HG03060 (cell line): ENCODE measurements around the gene RTL10.

Experiments
- ATAC-seq: cut with Tn5 transposase; IDR thresholded peaks from one replicate; pipeline ENCODE4 v1.9.1; 2021; ENCODE audit warnings: low read depth, moderate number of reproducible peaks; ENCODE audit not compliant: unreplicated experiment

The RTL10 gene

DNA sequence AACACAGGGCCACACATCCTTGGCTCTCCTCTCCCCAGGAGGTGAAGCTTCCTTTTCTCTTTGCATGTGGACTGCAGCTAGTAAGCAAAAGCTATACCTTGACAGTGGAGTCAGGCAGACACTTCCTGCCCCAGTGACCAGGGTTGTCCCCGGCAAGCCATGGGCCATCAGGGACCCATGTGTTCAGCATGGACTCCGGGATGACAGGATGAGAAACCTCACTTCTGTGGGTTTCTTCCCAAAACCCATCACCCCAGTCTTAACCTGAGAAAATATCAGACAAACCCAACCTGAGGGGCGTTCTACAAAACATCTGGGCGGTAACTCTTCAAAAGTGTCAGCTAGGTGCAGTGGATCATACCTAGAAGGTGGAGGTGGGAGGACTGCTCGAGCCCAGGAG is 40.2 kb downstream of the RTL10 start:
- no peak for ATAC-seq

DNA sequence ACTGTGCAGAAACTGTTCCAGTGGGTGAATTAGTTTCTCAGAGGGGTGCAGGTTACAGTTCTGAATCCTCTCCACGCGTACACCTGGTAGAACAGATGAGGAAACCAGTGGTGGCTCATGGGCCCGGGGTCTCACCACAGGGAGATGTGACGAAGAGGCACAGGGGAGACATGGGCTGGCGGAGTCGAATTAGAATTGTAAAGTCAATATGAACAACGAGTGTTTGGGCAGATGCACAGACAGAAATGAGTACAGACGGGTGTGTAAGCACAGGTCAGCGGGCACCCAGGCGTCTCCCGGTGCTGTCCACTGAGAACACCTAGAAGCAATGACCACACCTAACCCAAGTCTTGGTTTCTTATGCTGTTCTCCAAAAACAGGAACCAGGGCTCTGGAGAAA is 41.8 kb downstream of the RTL10 start:
- ATAC-seq: no peak

DNA sequence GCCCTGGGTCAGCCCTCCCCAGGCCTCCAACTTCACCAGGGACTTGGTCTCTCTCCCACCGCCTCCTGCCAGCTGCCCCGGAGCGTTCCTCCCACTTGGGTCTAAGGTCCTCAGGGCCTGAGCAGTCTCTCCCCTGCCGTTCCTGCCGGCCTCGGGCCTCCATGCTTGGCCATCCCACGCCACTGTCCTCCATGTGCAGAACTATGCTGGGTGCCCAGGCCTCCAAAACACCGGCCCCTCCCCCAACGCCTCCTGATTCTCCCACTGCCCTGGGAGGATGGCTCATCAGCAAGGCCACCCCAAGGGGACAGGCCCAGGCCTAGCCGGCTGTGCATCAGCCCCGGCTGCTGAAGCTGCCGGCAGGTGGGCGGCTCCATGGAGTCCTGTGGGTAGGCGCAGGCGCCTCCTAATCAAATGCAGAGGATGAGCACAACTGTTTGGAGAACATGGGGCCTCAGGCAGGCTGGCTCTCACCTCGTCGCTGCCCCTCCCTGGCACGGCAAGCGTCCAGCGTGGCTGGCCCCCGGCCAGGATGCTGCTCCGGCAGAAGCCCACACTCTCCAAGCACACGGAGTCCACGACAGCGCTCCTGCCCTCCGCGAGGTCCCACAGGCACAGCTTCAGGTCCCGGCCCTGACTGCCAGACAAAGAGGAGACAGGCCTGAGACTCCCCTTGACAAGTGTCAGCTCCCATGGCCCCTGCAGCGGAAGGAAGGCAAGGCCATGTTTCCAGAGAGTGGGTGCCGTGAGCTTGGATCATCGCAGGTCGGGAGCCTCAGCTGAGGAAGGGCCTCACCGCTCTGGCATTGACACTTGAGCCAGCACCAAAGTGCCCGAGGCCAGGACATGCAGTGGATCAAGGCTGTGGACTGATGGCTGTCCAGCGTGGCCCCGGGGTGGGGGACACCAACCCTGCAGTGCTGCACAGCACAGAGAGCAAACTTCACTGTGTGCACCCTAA is 42.6 kb downstream of the RTL10 start:
- ATAC-seq: no peak

DNA sequence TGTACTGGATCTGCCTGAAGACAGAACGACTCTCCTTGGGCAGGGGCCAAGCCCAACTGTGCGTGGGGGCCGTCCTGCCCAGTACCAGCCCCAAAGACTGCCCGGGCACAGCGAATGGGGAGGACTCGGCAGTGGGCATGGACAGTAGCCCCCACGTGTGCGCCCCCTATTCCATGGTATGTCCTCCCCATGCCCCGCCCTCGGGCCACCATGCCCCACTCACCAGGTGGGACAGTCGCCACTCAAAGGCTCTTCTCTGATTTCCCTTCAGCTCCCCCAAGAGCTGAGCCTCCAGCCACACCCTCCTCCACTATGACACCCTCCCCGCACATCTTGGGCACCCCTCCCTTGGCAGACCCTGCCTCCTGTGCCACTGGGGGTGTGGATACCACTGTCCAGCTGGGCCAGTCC is 43.5 kb downstream of the RTL10 start:
- ATAC-seq: no peak

DNA sequence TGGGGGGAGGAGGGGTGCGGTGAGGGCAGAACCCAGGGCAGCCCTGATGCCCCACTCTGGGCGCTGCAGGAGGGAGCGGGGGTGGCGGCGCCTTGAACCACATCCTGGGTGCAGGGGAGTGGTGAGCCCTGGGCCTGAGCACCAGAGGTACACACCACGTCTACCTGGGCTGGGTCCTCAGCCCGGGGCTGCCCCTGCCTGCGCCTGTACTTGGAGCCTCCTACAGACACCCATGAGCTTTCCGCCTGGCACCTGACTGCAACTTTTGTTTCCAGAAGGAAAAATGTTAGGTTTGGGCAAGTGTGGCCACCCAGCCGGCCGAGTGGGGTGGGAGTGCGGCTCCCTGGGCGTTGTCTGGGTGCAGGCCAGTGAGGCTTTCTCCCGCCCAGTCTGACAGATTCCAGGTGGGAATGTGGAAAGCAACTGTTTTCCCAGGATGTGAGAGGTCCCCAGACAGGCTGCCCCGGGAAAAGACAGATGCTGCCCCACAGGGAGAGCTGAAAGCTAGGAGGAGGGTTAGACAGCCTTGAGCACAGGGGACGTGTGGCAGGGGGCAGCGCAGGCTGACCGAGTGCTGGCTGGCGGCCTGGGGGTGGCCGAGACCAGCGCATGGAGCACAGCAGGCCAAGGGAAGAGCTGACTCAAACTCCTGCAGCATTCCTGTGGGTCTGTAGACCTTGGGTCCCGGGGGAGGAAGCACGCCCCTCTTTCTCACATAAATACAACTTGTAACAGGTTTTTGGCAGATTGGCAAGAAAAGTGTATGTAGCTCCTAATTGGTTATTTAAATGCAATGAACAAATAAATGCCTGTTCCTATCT is 44.1 kb downstream of the RTL10 start:
- no peak for ATAC-seq

DNA sequence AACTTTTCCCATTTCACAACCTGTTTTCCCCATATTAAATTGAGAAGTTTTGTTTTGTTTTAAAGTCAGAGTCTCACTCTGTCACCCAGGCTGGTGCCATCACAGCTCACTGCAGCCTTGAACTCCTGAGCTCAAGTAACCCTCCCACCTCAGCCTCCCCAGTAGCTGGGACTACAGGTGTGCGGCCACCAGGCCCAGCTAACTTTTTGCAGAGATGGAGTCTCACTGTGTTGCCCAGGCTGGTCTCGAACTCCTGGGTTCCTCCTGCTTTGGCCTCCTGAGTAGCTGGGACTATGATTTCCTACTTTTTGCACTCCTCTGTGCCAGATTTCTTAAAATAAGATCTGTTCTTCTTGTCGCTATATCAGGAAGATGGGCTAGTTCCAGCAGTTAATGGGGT is 44.9 kb downstream of the RTL10 start:
- ATAC-seq: no peak

DNA sequence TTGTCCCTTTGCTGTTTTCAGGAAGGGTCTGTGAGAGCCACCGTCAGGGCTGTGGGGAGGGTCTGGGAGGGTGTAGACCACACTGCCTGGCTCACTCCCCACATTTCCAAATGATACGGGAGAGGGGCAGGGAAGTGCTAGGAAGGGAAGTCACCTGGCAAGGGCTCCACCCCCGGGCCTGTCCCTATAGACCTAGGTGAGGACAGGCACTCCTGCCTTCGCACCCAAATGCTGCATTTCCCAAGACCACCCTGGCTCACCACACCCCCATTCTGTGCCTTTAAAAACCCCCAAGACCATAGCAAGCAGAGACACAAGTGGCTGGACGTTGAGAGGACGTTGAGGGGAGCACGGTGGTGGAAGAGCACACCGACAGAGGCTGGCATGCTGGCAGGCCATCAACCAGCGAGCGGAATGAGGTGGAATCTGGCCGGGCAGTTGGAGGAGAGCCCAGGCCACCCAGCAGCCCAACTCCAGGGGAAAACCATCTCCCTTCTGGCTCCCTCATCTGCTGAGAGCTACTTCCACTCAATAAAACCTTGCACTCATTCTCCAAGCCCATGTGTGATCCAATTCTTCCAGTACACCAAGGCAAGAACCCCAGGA is 45.7 kb downstream of the RTL10 start:
- no peak for ATAC-seq

DNA sequence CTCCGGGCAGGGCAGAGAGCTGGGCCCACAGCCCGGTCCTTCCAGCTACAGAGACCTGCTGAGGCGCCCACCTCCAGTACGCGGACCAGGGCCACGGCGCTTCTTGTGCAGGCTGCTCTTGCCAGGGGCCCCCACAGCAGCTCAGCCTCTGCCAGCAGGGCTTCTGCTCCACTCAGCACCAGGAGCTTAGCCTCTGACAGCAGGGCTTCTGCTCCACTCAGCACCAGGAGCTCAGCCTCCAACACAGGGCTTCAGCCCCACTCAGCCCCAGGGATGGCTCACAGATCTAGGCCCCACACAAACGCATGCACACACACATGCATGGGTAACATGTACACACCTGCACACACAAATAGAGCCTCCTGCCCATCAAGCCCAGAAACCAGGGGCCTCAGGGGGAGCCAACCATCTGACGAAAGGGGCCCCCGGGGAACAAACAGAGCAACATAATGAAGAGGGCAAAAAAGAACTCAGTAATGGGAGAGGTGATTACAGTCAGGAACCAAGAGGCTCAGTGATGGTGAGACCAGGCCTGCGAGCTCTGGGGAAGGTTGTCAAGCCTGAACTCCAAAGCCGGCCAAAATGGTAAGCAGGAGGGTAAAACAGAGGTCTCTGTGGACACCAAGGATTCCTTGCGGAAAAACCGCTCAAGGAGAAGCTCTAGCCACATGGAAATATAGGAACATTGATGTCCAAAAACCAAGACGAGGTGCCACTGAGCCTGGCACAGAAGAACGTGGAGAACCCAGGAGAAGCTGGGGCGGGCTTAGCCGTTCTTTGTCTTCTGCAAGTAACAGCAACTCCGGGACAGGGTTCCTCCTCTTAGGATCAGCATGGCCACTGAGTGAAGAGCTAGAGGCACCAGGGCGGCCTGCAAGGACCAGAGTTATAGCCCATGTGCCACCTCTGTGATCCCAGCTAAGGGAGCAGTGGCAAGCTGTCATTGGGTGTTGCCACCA is 46.5 kb downstream of the RTL10 start:
- ATAC-seq: no peak

DNA sequence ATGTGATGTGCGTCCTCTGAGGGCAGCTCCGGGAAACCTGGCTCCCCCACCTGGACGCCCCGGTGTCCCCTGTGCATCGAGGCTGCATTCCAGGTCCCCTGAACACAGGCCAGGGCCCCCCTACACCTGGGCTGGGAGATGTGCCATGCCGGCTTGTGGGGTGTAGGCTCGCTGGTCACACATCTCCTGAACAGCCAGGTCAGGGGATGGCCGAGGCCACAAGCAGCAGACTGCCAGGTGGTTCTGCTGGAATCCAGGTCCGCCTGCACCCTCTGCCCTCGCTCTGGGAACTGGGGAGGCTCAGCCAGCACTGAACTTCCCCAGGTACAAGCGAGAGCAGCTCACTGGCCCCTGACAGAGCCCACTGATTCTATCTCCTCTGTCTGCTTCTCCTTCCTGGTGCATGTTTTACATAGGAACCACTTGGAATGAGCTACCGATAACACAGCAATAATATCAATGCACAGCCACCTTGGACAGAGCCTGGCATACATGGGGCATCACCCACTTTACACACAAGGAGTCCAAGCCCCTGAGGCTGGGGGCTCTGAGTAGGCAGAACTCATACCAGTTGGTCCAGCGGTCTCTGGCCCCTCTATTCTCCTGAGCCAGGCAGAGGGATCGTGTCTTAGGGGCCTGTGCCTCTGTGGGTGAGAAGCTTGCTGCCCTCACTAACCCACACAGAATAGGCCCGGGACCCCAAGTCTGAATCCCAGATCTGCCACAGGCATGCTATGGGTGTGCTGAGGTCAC is 47.3 kb downstream of the RTL10 start:
- ATAC-seq: no peak

DNA sequence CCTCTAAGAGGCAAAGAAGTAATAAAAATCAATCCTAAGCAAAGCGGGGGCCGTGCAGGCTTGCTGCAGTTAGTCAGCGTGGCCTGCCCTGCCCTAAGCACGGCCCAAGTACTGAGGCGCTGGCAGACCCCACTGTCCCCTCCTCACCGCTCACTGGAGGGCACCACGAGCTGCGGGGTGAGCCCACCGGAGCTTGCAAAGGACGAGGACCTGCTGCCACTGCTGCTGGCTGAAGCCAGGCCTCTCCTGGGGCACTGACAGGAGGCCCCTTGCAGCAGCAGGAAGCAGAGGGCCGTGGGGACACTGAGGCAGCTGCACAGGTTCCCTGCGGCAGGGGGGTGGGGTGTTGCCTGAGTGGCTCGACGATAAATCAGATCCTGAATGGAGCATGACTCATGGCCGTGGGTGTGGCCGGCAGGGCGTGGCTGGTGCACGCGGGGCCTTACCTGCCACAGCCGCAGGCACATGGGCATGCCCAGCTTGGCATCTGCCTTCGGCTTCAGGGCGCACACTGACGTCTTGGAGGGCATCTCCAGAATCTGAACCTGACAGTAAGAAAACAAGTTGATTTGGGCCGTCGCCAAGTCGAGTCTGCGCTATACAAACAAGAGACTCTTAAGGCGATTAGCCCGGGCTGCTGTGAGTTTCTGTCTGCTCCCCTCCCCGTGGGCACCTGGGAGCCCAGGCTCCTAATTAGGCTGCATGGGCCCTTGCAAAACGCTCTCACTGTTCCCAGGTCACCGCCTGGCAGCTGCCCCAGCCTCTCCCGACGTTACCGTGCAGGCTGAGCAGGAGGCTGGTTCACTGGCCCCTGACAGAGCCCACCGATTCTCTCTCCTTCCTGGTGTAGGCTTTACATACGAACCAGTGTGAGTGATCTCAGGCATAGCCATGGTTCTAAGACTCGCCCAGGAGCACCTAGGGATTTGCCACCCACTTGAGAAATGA is 48.2 kb downstream of the RTL10 start:
- ATAC-seq: no peak

DNA sequence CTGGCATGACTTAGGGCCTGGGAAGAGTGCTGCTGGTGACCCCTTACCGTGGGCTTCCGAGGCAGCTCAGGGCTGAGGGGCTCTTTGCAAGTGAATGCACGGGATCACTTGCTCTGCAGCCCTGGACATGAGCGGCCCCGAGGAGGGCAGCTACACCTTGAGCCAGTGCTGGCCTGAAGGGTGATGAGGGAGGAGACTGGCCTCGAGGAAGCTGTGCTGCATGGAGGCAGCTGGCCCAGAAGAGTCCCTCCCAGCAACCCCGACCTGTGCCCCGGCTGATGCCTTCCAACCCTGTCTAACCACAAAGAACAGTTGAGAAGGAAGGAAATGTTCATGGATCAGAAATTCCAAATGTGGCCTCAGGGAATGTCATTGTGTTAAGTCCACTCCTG is 48.9 kb downstream of the RTL10 start:
- no peak for ATAC-seq
